HepG2 (cell line): Measurements from ENCODE around the gene ZCCHC8. TPM values are rescaled to one million over a fixed set of nuclear protein-coding genes. Genes with fewer than 3 reads are reported as not detected.

ENCODE experiments used
- DMAP1 ChIP-seq: IDR thresholded peaks from 2 replicates; pipeline ENCODE4 v1.6.1; 2016
- DRAP1 ChIP-seq: IDR thresholded peaks from 2 replicates; pipeline ENCODE4 v1.6.1; 2016; ENCODE audit warnings: missing genetic modification reagents, missing compliant biosample characterization
- EED ChIP-seq: sonication (generic); formaldehyde crosslinking; IDR thresholded peaks from 2 replicates; pipeline ENCODE4 v1.5.0; 2020; ENCODE audit warnings: mild to moderate bottlenecking, missing genetic modification reagents
- ELF1 ChIP-seq: sonication (generic); formaldehyde crosslinking; IDR thresholded peaks from 2 replicates; pipeline ENCODE4 v1.4.0; 2020; ENCODE audit warnings: missing genetic modification reagents
- FOXA1 ChIP-seq, 2 experiments: fragments of 450-650 bp in 1 of 2; sonication (generic) in 1 of 2; formaldehyde crosslinking in 1 of 2; IDR thresholded peaks; 2 replicates each; pipeline versions ENCODE4 v1.4.0 to v1.6.1; 2016 to 2020; ENCODE audit warnings: missing genetic modification reagents in 1 of 2
- FOXK2 ChIP-seq: fragments of 450-650 bp; IDR thresholded peaks from 2 replicates; pipeline ENCODE4 v1.6.1; 2016
- GABPB1 ChIP-seq: IDR thresholded peaks from 2 replicates; pipeline ENCODE4 v1.6.1; 2016; ENCODE audit warnings: mild to moderate bottlenecking, missing genetic modification reagents, moderate library complexity, missing compliant biosample characterization
- HNRNPL ChIP-seq: fragments of 200-400 bp; formaldehyde crosslinking; IDR thresholded peaks from 2 replicates; pipeline ENCODE4 v1.6.1; 2017; ENCODE audit warnings: mild to moderate bottlenecking, low read depth, low read length
- HOXA5 ChIP-seq: sonication (generic); formaldehyde crosslinking; IDR thresholded peaks from 2 replicates; pipeline ENCODE4 v1.4.0; 2020; ENCODE audit warnings: missing genetic modification reagents
- KLF13 ChIP-seq: sonication (generic); formaldehyde crosslinking; IDR thresholded peaks from 2 replicates; pipeline ENCODE4 v1.4.0; 2020; ENCODE audit warnings: mild to moderate bottlenecking, missing genetic modification reagents
- KLF9 ChIP-seq: IDR thresholded peaks from 2 replicates; pipeline ENCODE4 v1.6.1; 2016; ENCODE audit warnings: low read depth
- MBD4 ChIP-seq: IDR thresholded peaks from 2 replicates; pipeline ENCODE4 v1.6.1; 2012; ENCODE audit warnings: low read length, inconsistent platforms, borderline replicate concordance
- NFE2L1 ChIP-seq: sonication (generic); formaldehyde crosslinking; IDR thresholded peaks from 2 replicates; pipeline ENCODE4 v1.4.0; 2020; ENCODE audit warnings: missing genetic modification reagents, mild to moderate bottlenecking, borderline replicate concordance
- PRPF4 ChIP-seq: fragments of 200-400 bp; formaldehyde crosslinking; IDR thresholded peaks from 2 replicates; pipeline ENCODE4 v1.6.1; 2016; ENCODE audit warnings: low read length, low read depth; ENCODE audit not compliant: poor library complexity, severe bottlenecking
- RELA ChIP-seq: sonication (generic); formaldehyde crosslinking; IDR thresholded peaks from 2 replicates; pipeline ENCODE4 v1.4.0; 2020; ENCODE audit warnings: missing genetic modification reagents
- RFX5 ChIP-seq: IDR thresholded peaks from 2 replicates; pipeline ENCODE4 v1.6.1; 2011; ENCODE audit warnings: low read depth, low read length, improper control_type of control experiment
- SIN3B ChIP-seq: fragments of 150-350 bp; IDR thresholded peaks from 2 replicates; pipeline ENCODE4 v1.6.1; 2014; ENCODE audit warnings: low read length
- SMAD1 ChIP-seq: sonication (generic); formaldehyde crosslinking; IDR thresholded peaks from 2 replicates; pipeline ENCODE4 v1.4.0; 2020; ENCODE audit warnings: missing genetic modification reagents, low read depth, mild to moderate bottlenecking, borderline replicate concordance
- SRF ChIP-seq: IDR thresholded peaks from 2 replicates; pipeline ENCODE4 v1.6.1; 2011; ENCODE audit warnings: mild to moderate bottlenecking, low read depth, low read length, moderate library complexity
- SRSF1 ChIP-seq: fragments of 200-400 bp; formaldehyde crosslinking; optimal IDR thresholded peaks from 2 replicates; pipeline ENCODE3; 2017; ENCODE audit warnings: mild to moderate bottlenecking, low read depth, low read length, moderate library complexity
- TBX2 ChIP-seq: sonication (generic); formaldehyde crosslinking; IDR thresholded peaks from 2 replicates; pipeline ENCODE4 v1.5.0; 2020; ENCODE audit warnings: missing genetic modification reagents, mild to moderate bottlenecking, borderline replicate concordance
- ZNF20 ChIP-seq: sonication (generic); formaldehyde crosslinking; IDR thresholded peaks from 2 replicates; pipeline ENCODE4 v1.4.0; 2020; ENCODE audit warnings: mild to moderate bottlenecking, moderate library complexity, missing genetic modification reagents
- ZNF225 ChIP-seq: sonication (generic); formaldehyde crosslinking; IDR thresholded peaks from 2 replicates; pipeline ENCODE4 v1.4.0; 2020; ENCODE audit warnings: mild to moderate bottlenecking, missing genetic modification reagents
- ZNF670 ChIP-seq: sonication (generic); formaldehyde crosslinking; IDR thresholded peaks from 2 replicates; pipeline ENCODE4 v1.8.0; 2022; ENCODE audit warnings: mild to moderate bottlenecking, missing genetic modification reagents, borderline replicate concordance
- ZNF788 ChIP-seq: sonication (generic); formaldehyde crosslinking; IDR thresholded peaks from 2 replicates; pipeline ENCODE4 v1.5.0; 2020; ENCODE audit warnings: mild to moderate bottlenecking, missing genetic modification reagents, borderline replicate concordance
- ZNF878 ChIP-seq: sonication (generic); formaldehyde crosslinking; IDR thresholded peaks from 2 replicates; pipeline ENCODE4 v1.8.1; 2023; ENCODE audit warnings: mild to moderate bottlenecking, missing genetic modification reagents, moderate library complexity
- polyA plus RNA-seq, 8 experiments: library from polyadenylated mRNA; depleted of rRNA in 3 of 8; stranded (reverse) in 7 of 8; unstranded in 1 of 8; fragments of >200 nt; fragmentation: Illumina TruSeq in 4 of 8; extraction: Trizol in 4 of 8; gene quantifications; 2 replicates each; pipeline versions ENCODE4 v1.2.1 to v1.2.3, GENCODE V29; 2011 to 2016; ENCODE audit warnings: low read depth in 4 of 8, missing spikeins in 1 of 8, mixed read lengths in 1 of 8; ENCODE audit not compliant: insufficient read depth in 1 of 8
- total RNA-seq, 5 experiments: library from RNA; depleted of rRNA; stranded (reverse); fragments of >200 nt; fragmentation: Illumina TruSeq; extraction: Trizol; gene quantifications; 2 replicates each; pipeline ENCODE4 v1.2.3, GENCODE V29; 2016; ENCODE audit warnings: low read depth in 1 of 5
- TF ChIP-seq, protein P1 (sequence below): IDR thresholded peaks from 2 replicates; pipeline ENCODE4 v1.6.1; 2012; ENCODE audit warnings: low read length, improper control_type of control experiment
- TF ChIP-seq, protein P2 (sequence below): sonication (generic); formaldehyde crosslinking; IDR thresholded peaks from 2 replicates; pipeline ENCODE4 v1.4.0; 2020; ENCODE audit warnings: mild to moderate bottlenecking, missing genetic modification reagents

The ZCCHC8 gene
- total and polyA plus RNA-seq, 2 of the 13 experiments (the other 11 are each of a cell fraction or from before 2014, with no cell fraction given): 18.6 to 20.9 TPM

- TF ChIP-seq DRAP1 (CRISPR knock-in tag) (no peak), GABPB1 (CRISPR knock-in tag) (peak; percentile 80; the same call in 1 of the 2 replicates), ZNF788 (CRISPR knock-in tag) (no peak; the same call in 1 of the 2 replicates), SRSF1 (no peak), RFX5 (no peak), RELA (no peak), KLF13 (CRISPR knock-in tag) (no peak), ELF1 (CRISPR knock-in tag) (no peak), TBX2 (CRISPR knock-in tag) (peak; percentile 76), NFE2L1 (CRISPR knock-in tag) (no peak), KLF9 (CRISPR knock-in tag) (no peak), DMAP1 (no peak), ZNF225 (CRISPR knock-in tag) (no peak), EED (peak; percentile 65; the same call in 1 of the 2 replicates), HNRNPL (no peak), ZNF878 (CRISPR knock-in tag) (no peak), SIN3B (no peak), ZNF670 (0 out of 2 replicates have a peak, but pooled peaks have one; percentile 20), PRPF4 (no peak), FOXA1 (IDR thresholded peaks at IDR 0.05) (no peak), FOXA1 (CRISPR knock-in tag; IDR thresholded peaks at IDR 0.05) (peak; percentile 56), SRF (no peak), HOXA5 (no peak), ZNF20 (no peak), MBD4 (no peak), SMAD1 (CRISPR knock-in tag) (no peak), FOXK2 (0 out of 2 replicates have a peak, but pooled peaks have one; percentile 20)
- TF ChIP-seq, protein P1, sequence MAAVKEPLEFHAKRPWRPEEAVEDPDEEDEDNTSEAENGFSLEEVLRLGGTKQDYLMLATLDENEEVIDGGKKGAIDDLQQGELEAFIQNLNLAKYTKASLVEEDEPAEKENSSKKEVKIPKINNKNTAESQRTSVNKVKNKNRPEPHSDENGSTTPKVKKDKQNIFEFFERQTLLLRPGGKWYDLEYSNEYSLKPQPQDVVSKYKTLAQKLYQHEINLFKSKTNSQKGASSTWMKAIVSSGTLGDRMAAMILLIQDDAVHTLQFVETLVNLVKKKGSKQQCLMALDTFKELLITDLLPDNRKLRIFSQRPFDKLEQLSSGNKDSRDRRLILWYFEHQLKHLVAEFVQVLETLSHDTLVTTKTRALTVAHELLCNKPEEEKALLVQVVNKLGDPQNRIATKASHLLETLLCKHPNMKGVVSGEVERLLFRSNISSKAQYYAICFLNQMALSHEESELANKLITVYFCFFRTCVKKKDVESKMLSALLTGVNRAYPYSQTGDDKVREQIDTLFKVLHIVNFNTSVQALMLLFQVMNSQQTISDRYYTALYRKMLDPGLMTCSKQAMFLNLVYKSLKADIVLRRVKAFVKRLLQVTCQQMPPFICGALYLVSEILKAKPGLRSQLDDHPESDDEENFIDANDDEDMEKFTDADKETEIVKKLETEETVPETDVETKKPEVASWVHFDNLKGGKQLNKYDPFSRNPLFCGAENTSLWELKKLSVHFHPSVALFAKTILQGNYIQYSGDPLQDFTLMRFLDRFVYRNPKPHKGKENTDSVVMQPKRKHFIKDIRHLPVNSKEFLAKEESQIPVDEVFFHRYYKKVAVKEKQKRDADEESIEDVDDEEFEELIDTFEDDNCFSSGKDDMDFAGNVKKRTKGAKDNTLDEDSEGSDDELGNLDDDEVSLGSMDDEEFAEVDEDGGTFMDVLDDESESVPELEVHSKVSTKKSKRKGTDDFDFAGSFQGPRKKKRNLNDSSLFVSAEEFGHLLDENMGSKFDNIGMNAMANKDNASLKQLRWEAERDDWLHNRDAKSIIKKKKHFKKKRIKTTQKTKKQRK: no peak
- TF ChIP-seq, protein P2, sequence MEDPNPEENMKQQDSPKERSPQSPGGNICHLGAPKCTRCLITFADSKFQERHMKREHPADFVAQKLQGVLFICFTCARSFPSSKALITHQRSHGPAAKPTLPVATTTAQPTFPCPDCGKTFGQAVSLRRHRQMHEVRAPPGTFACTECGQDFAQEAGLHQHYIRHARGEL (CRISPR knock-in tag): no peak
These were observed 594 bp downstream of the ZCCHC8 start (continued) for GRCh38 chr12:122499991-122500684.
